ENCODE results near the gene AATK. TPM values are rescaled to one million over a fixed set of nuclear protein-coding genes. Genes with fewer than 3 reads are reported as not detected.
A peak's percentile ranks its signal among the peaks of the same experiment; 100 is the strongest.

AATK gene
- total RNA-seq, 2 experiments from 2014 or later, result 0.25 to 0.31 TPM

- CTCF ChIA-PET, result interaction anchor here (0.6 to 1.2 kb wide), 2 partner anchors 57 to 521 kb away, joined by 3 to 5 read pairs; no protein-coding TSS in a partner anchor
- Mint-ChIP-seq H3K27ac (peak overlapping the region; percentile 73), H3K4me3 (no peak overlapping the region)
Observed at GRCh38 chr17:81093619-81094508, 72.2 kb downstream of the AATK start.

GRCh38 chr17:81092518-81093095 lies 73.4 kb downstream of the AATK start:
- no peaks in the 10 kb centered on the region for H3K36me3 Mint-ChIP-seq (ENCODE audit: low read depth)
- ChIA-PET CTCF (interaction anchor here (0.5 to 2.6 kb wide), 3 partner anchors 10 to 1919 kb away, joined by 3 to 9 read pairs (median 6); no protein-coding TSS in a partner anchor), POLR2A (no interaction called here)
- no peak overlapping the region for H3K4me3 Mint-ChIP-seq
- H3K27ac Mint-ChIP-seq, result no peak overlapping the region
- no peaks in the 10 kb centered on the region for H3K9me3 Mint-ChIP-seq
- DNase-seq, result no peak
- no peaks in the 10 kb centered on the region for H3K27me3 Mint-ChIP-seq
- H3K4me1 Mint-ChIP-seq, result peaks cover 37% of the 10 kb centered on the region

More at GRCh38 chr17:81093619-81094508, 72.2 kb downstream of the AATK start:
- DNase-seq, result no peak
- H3K4me1 Mint-ChIP-seq, result peaks cover 35% of the 10 kb centered on the region
- POLR2A ChIA-PET, result no interaction called here
- no peaks in the 10 kb centered on the region for H3K36me3 Mint-ChIP-seq (ENCODE audit: low read depth)
- no peaks in the 10 kb centered on the region for H3K27me3 Mint-ChIP-seq
- no peaks in the 10 kb centered on the region for H3K9me3 Mint-ChIP-seq

- Mint-ChIP-seq H3K9me3 (no peaks in the 10 kb centered on the region), H3K27ac (no peak overlapping the region), H3K36me3 (ENCODE audit: low read depth) (no peaks in the 10 kb centered on the region), H3K4me1 (peaks cover 42% of the 10 kb centered on the region), H3K27me3 (no peaks in the 10 kb centered on the region), H3K4me3 (no peak overlapping the region)
- no peak for DNase-seq
- CTCF ChIA-PET, result interaction anchor here (0.5 to 2.6 kb wide), 3 partner anchors 10 to 1918 kb away, joined by 3 to 9 read pairs (median 6); no protein-coding TSS in a partner anchor
- POLR2A ChIA-PET, result no interaction called here
Observed at GRCh38 chr17:81091774-81092517, 74.1 kb downstream of the AATK start.

GRCh38 chr17:81091154-81091553 lies 74.9 kb downstream of the AATK start:
- no peak overlapping the region for H3K4me3 Mint-ChIP-seq
- POLR2A ChIA-PET, result no interaction called here

GRCh38 chr17:81090361-81091136 lies 75.5 kb downstream of the AATK start:
- no peaks in the 10 kb centered on the region for H3K9me3 Mint-ChIP-seq
- ChIA-PET POLR2A (no interaction called here), CTCF (interaction anchor here (2.6 kb wide), 1 partner anchor 12 kb away, joined by 9 read pairs; no protein-coding TSS in a partner anchor)
- H3K27ac Mint-ChIP-seq, result no peak overlapping the region
- peak; percentile 38 for DNase-seq
- no peak overlapping the region for H3K4me3 Mint-ChIP-seq
- peaks cover 32% of the 10 kb centered on the region for H3K4me1 Mint-ChIP-seq
- H3K27me3 Mint-ChIP-seq, result no peaks in the 10 kb centered on the region
- no peaks in the 10 kb centered on the region for H3K36me3 Mint-ChIP-seq (ENCODE audit: low read depth)

More at GRCh38 chr17:81091154-81091553, 74.9 kb downstream of the AATK start:
- no peaks in the 10 kb centered on the region for H3K9me3 Mint-ChIP-seq
- no peaks in the 10 kb centered on the region for H3K27me3 Mint-ChIP-seq
- H3K27ac Mint-ChIP-seq, result no peak overlapping the region
- CTCF ChIA-PET, result interaction anchor here (2.6 kb wide), 1 partner anchor 11 kb away, joined by 9 read pairs; no protein-coding TSS in a partner anchor
- no peak for DNase-seq
- H3K4me1 Mint-ChIP-seq, result peaks cover 38% of the 10 kb centered on the region
- H3K36me3 Mint-ChIP-seq (ENCODE audit: low read depth), result no peaks in the 10 kb centered on the region

GRCh38 chr17:81086789-81087551 lies 79.1 kb downstream of the AATK start:
- no peaks in the 10 kb centered on the region for H3K36me3 Mint-ChIP-seq (ENCODE audit: low read depth)
- peak overlapping the region; percentile 19 for H3K27ac Mint-ChIP-seq
- CTCF ChIA-PET, result interaction anchor here (1.0 kb wide), 1 partner anchor 15 kb away, joined by 3 read pairs; no protein-coding TSS in a partner anchor
- no peaks in the 10 kb centered on the region for H3K27me3 Mint-ChIP-seq
- DNase-seq, result peak; percentile 20
- H3K4me1 Mint-ChIP-seq, result peaks cover 16% of the 10 kb centered on the region
- POLR2A ChIA-PET, result no interaction called here
- H3K4me3 Mint-ChIP-seq, result no peak overlapping the region
- no peaks in the 10 kb centered on the region for H3K9me3 Mint-ChIP-seq

- no peak overlapping the region for H3K4me3 Mint-ChIP-seq
- H3K27ac Mint-ChIP-seq, result no peak overlapping the region
- CTCF ChIA-PET, result interaction anchor here (1.1 kb wide), 1 partner anchor 16 kb away, joined by 4 read pairs; no protein-coding TSS in a partner anchor
- POLR2A ChIA-PET, result no interaction called here
- no peaks in the 10 kb centered on the region for H3K27me3 Mint-ChIP-seq
- no peak for DNase-seq
- H3K4me1 Mint-ChIP-seq, result peaks cover 11% of the 10 kb centered on the region
- no peaks in the 10 kb centered on the region for H3K9me3 Mint-ChIP-seq
- H3K36me3 Mint-ChIP-seq (ENCODE audit: low read depth), result no peaks in the 10 kb centered on the region
Observed at GRCh38 chr17:81085420-81085911, 80.6 kb downstream of the AATK start.

- Mint-ChIP-seq H3K9me3 (no peaks in the 10 kb centered on the region), H3K27me3 (no peaks in the 10 kb centered on the region), H3K27ac (no peak overlapping the region), H3K4me1 (peaks cover 8% of the 10 kb centered on the region), H3K36me3 (ENCODE audit: low read depth) (no peaks in the 10 kb centered on the region), H3K4me3 (no peak overlapping the region)
- CTCF ChIA-PET, result interaction anchor here (1.1 kb wide), 1 partner anchor 17 kb away, joined by 4 read pairs; no protein-coding TSS in a partner anchor
- no peak for DNase-seq
- POLR2A ChIA-PET, result no interaction called here
Observed at GRCh38 chr17:81084680-81085419, 81.2 kb downstream of the AATK start.

- CTCF ChIA-PET, result no interaction called here
- H3K27ac Mint-ChIP-seq, result no peak overlapping the region
- H3K4me1 Mint-ChIP-seq, result peaks cover 8% of the 10 kb centered on the region
Observed at GRCh38 chr17:81083125-81083765, 82.8 kb downstream of the AATK start.

GRCh38 chr17:81082177-81083073 lies 83.6 kb downstream of the AATK start:
- Mint-ChIP-seq H3K9me3 (no peaks in the 10 kb centered on the region), H3K27ac (no peak overlapping the region), H3K4me3 (no peak overlapping the region), H3K4me1 (peaks cover 7% of the 10 kb centered on the region), H3K27me3 (no peaks in the 10 kb centered on the region), H3K36me3 (ENCODE audit: low read depth) (no peaks in the 10 kb centered on the region)
- ChIA-PET CTCF (no interaction called here), POLR2A (no interaction called here)
- no peak for DNase-seq

More at GRCh38 chr17:81083125-81083765, 82.8 kb downstream of the AATK start:
- H3K36me3 Mint-ChIP-seq (ENCODE audit: low read depth), result no peaks in the 10 kb centered on the region
- POLR2A ChIA-PET, result no interaction called here
- no peaks in the 10 kb centered on the region for H3K27me3 Mint-ChIP-seq
- H3K4me3 Mint-ChIP-seq, result no peak overlapping the region
- H3K9me3 Mint-ChIP-seq, result no peaks in the 10 kb centered on the region
- no peak for DNase-seq
